Jurkat, Clone E6-1 (cell line): ENCODE results near the gene TMEM273.

Experiments used
- DNase-seq: peaks from one replicate; pipeline ENCODE4 v3.0.0-alpha.2; 2011; ENCODE audit warnings: low read depth, low spot score
- H3K4me3 ChIP-seq: 2 replicates; pipeline ENCODE4 v1.5.1; 2011; ENCODE audit warnings: mild to moderate bottlenecking, low read length, control low read depth, moderate library complexity

TMEM273 gene

GRCh38 chr10:49178489-49179471 is 9.4 kb downstream of the TMEM273 start:
- DNase-seq: no peak
- H3K4me3 ChIP-seq: no peak overlapping the region

GRCh38 chr10:49177391-49178355 is 10.5 kb downstream of the TMEM273 start:
- no peak overlapping the region for H3K4me3 ChIP-seq
- DNase-seq: no peak

- H3K4me3 ChIP-seq: no peak overlapping the region
- no peak for DNase-seq
These were observed 11.6 kb downstream of the TMEM273 start for GRCh38 chr10:49176310-49177268.

- no peak overlapping the region for H3K4me3 ChIP-seq
- no peak for DNase-seq
These were observed 12.4 kb downstream of the TMEM273 start for GRCh38 chr10:49175587-49176309.

- no peak for DNase-seq
These were observed 13.2 kb downstream of the TMEM273 start for GRCh38 chr10:49174926-49175500.

GRCh38 chr10:49174261-49174925 is 13.8 kb downstream of the TMEM273 start:
- no peak overlapping the region for H3K4me3 ChIP-seq
- DNase-seq: no peak

More at GRCh38 chr10:49174926-49175500, 13.2 kb downstream of the TMEM273 start:
- H3K4me3 ChIP-seq: no peak overlapping the region

GRCh38 chr10:49173853-49174252 is 14.3 kb downstream of the TMEM273 start:
- no peak overlapping the region for H3K4me3 ChIP-seq
- no peak for DNase-seq

GRCh38 chr10:49173201-49173772 is 14.9 kb downstream of the TMEM273 start:
- no peak overlapping the region for H3K4me3 ChIP-seq
- DNase-seq: no peak

GRCh38 chr10:49172777-49173132 is 15.4 kb downstream of the TMEM273 start:
- H3K4me3 ChIP-seq: no peak overlapping the region
- no peak for DNase-seq

GRCh38 chr10:49172061-49172776 is 16.0 kb downstream of the TMEM273 start:
- no peak overlapping the region for H3K4me3 ChIP-seq
- no peak for DNase-seq

GRCh38 chr10:49171326-49172060 is 16.7 kb downstream of the TMEM273 start:
- no peak overlapping the region for H3K4me3 ChIP-seq
- no peak for DNase-seq

GRCh38 chr10:49170632-49171325 is 17.4 kb downstream of the TMEM273 start:
- H3K4me3 ChIP-seq: no peak overlapping the region
- no peak for DNase-seq

GRCh38 chr10:49169776-49170175 is 18.4 kb downstream of the TMEM273 start:
- no peak for DNase-seq
- H3K4me3 ChIP-seq: no peak overlapping the region

GRCh38 chr10:49168831-49169500 is 19.2 kb downstream of the TMEM273 start:
- H3K4me3 ChIP-seq: no peak overlapping the region
- no peak for DNase-seq

- no peak for DNase-seq
- no peak overlapping the region for H3K4me3 ChIP-seq
These were observed 20.0 kb downstream of the TMEM273 start for GRCh38 chr10:49168171-49168540.
